Neural cell (in vitro differentiated cells): ENCODE results near the gene ADAMTS19. TPM values are rescaled to one million over a fixed set of nuclear protein-coding genes. Genes with fewer than 3 reads are reported as not detected.

Experiments
- H2AFZ ChIP-seq: fragments of 200-600, 300-800 bp; sonication (generic), shearing (Covaris generic); 2 replicates; pipeline ENCODE4 v1.6.0; 2014; ENCODE audit warnings: low read depth, mild to moderate bottlenecking, antibody characterized with exemption, low read length, moderate library complexity
- H3F3A ChIP-seq: fragments of 200-600 bp; shearing (Covaris generic); 2 replicates; pipeline ENCODE4 v1.6.1; 2016; ENCODE audit warnings: mild to moderate bottlenecking, moderate library complexity, mixed read lengths, antibody characterized with exemption, low read length; ENCODE audit not compliant: insufficient read depth, poor library complexity, severe bottlenecking
- H3K27ac ChIP-seq: fragments of 200-600, 300-800 bp; sonication (generic), shearing (Covaris generic); 2 replicates; pipeline ENCODE4 v1.5.1; 2014; ENCODE audit warnings: mild to moderate bottlenecking, low read length, moderate library complexity
- H3K27me3 ChIP-seq: fragments of 300-800, 200-600 bp; sonication (generic), shearing (Covaris generic); 2 replicates; pipeline ENCODE4 v1.6.0; 2014; ENCODE audit warnings: mild to moderate bottlenecking, low read depth, low read length, moderate library complexity; ENCODE audit not compliant: insufficient read depth
- H3K36me3 ChIP-seq: fragments of 300-800, 200-600 bp; sonication (generic), shearing (Covaris generic); 2 replicates; pipeline ENCODE4 v1.5.1; 2014; ENCODE audit warnings: mild to moderate bottlenecking, antibody characterized with exemption, low read length, moderate library complexity; ENCODE audit not compliant: insufficient read depth
- H3K4me2 ChIP-seq: fragments of 300-800, 200-600 bp; sonication (generic), shearing (Covaris generic); 2 replicates; pipeline ENCODE4 v1.6.0; 2014; ENCODE audit warnings: mild to moderate bottlenecking, low read length
- H3K4me3 ChIP-seq: fragments of 300-800, 200-600 bp; sonication (generic), shearing (Covaris generic); 2 replicates; pipeline ENCODE4 v1.5.1; 2014; ENCODE audit warnings: mild to moderate bottlenecking, low read length, moderate library complexity
- H3K79me2 ChIP-seq: fragments of 200-600 bp; shearing (Covaris generic); replicated peaks from 2 replicates; pipeline ENCODE4 v1.6.0; 2014; ENCODE audit warnings: mild to moderate bottlenecking, low read length, moderate library complexity; ENCODE audit not compliant: insufficient read depth
- H3K9ac ChIP-seq: fragments of 300-800, 200-600 bp; sonication (generic), shearing (Covaris generic); 2 replicates; pipeline ENCODE4 v1.6.1; 2016; ENCODE audit warnings: mild to moderate bottlenecking, low read length, mixed read lengths
- H3K9me2 ChIP-seq: fragments of 200-600 bp; shearing (Covaris generic); 2 replicates; pipeline ENCODE4 v1.6.1; 2016; ENCODE audit warnings: mild to moderate bottlenecking, low read length, mixed read lengths; ENCODE audit not compliant: insufficient read depth
- H3K9me3 ChIP-seq: fragments of 200-600, 300-800 bp; sonication (generic), shearing (Covaris generic); 2 replicates; pipeline ENCODE4 v1.6.1; 2016; ENCODE audit warnings: mild to moderate bottlenecking, mixed run types, low read length, moderate library complexity, mixed read lengths
- H4K20me1 ChIP-seq: fragments of 200-600 bp; shearing (Covaris generic); 2 replicates; pipeline ENCODE4 v1.6.1; 2016; ENCODE audit warnings: mild to moderate bottlenecking, mixed run types; ENCODE audit not compliant: insufficient read depth
- CTCF ChIP-seq: fragments of 450-650 bp; IDR thresholded peaks from 2 replicates; pipeline ENCODE4 v1.5.1; 2014; ENCODE audit warnings: antibody characterized with exemption, mild to moderate bottlenecking, moderate library complexity; ENCODE audit not compliant: poor library complexity, severe bottlenecking
- EP300 ChIP-seq: fragments of 450-650 bp; conservative IDR thresholded peaks from 2 replicates; pipeline ENCODE4 v1.6.1; 2014; ENCODE audit warnings: antibody characterized with exemption, mild to moderate bottlenecking, moderate library complexity; ENCODE audit not compliant: poor library complexity, severe bottlenecking
- EZH2 ChIP-seq: fragments of 200-600, 300-800 bp; shearing (Covaris generic), sonication (generic); IDR thresholded peaks from 2 replicates; pipeline ENCODE4 v1.6.1; 2014; ENCODE audit warnings: antibody characterized with exemption, low read length, borderline replicate concordance, mild to moderate bottlenecking; ENCODE audit not compliant: insufficient read depth, poor library complexity, severe bottlenecking
- MXI1 ChIP-seq: fragments of 450-650 bp; conservative IDR thresholded peaks from 2 replicates; pipeline ENCODE4 v1.6.1; 2014; ENCODE audit warnings: antibody characterized with exemption, mild to moderate bottlenecking; ENCODE audit not compliant: poor library complexity, severe bottlenecking
- POLR2AphosphoS5 ChIP-seq: IDR thresholded peaks from 2 replicates; pipeline ENCODE4 v1.6.1; 2012
- RAD21 ChIP-seq: fragments of 450-650 bp; conservative IDR thresholded peaks from 2 replicates; pipeline ENCODE4 v1.6.1; 2014; ENCODE audit warnings: antibody characterized with exemption, mild to moderate bottlenecking, moderate library complexity
- REST ChIP-seq: IDR thresholded peaks from 2 replicates; pipeline ENCODE4 v1.6.1; 2012; ENCODE audit warnings: borderline replicate concordance
- SMC3 ChIP-seq: fragments of 450-650 bp; conservative IDR thresholded peaks from 2 replicates; pipeline ENCODE4 v1.6.1; 2014; ENCODE audit warnings: antibody characterized with exemption, mild to moderate bottlenecking, moderate library complexity; ENCODE audit not compliant: poor library complexity
- TAF1 ChIP-seq: IDR thresholded peaks from 2 replicates; pipeline ENCODE4 v1.6.1; 2012; ENCODE audit warnings: low read depth
- polyA plus RNA-seq: library from polyadenylated mRNA; depleted of rRNA; stranded (reverse); fragments of >200 nt; gene quantifications from 2 replicates; pipeline ENCODE4 v1.2.3, GENCODE V29; 2014

ADAMTS19 gene
- polyA plus RNA-seq, 1 donor from 2014 or later: 0.12 TPM

- Histone ChIP-seq H3K9me3 (no peaks in the 10 kb centered on the region), H3K9me2 (no peaks in the 10 kb centered on the region), H3K27ac (no peak overlapping the region), H3K4me3 (no peak overlapping the region), H3K27me3 (no peaks in the 10 kb centered on the region), H3K4me2 (no peak overlapping the region), H3K9ac (no peak overlapping the region), H4K20me1 (no peaks in the 10 kb centered on the region), H3K36me3 (no peaks in the 10 kb centered on the region), H2AFZ (no peak overlapping the region), H3F3A (no peaks in the 10 kb centered on the region), H3K79me2 (no peaks in the 10 kb centered on the region)
- TF ChIP-seq CTCF (no peak), SMC3 (no peak), EZH2 (no peak), POLR2AphosphoS5 (no peak), EP300 (no peak), MXI1 (no peak), TAF1 (no peak), REST (no peak)
Observed at GRCh38 chr5:129445379-129445778, 14.7 kb upstream of the ADAMTS19 start.

- no peaks in the 10 kb centered on the region for H4K20me1 ChIP-seq
- H3K27me3 ChIP-seq: no peaks in the 10 kb centered on the region
- no peak overlapping the region for H3K9ac ChIP-seq
- no peak overlapping the region for H3K4me2 ChIP-seq
- TF ChIP-seq RAD21 (no peak), TAF1 (no peak), REST (no peak), EZH2 (no peak), POLR2AphosphoS5 (no peak), MXI1 (no peak), SMC3 (no peak), EP300 (no peak), CTCF (no peak)
- H3K27ac ChIP-seq: no peak overlapping the region
- no peaks in the 10 kb centered on the region for H3K9me2 ChIP-seq
- H2AFZ ChIP-seq: no peak overlapping the region
- H3K36me3 ChIP-seq: no peaks in the 10 kb centered on the region
- H3F3A ChIP-seq: no peaks in the 10 kb centered on the region
- no peak overlapping the region for H3K4me3 ChIP-seq
- H3K9me3 ChIP-seq: no peaks in the 10 kb centered on the region
- no peaks in the 10 kb centered on the region for H3K79me2 ChIP-seq
Observed at GRCh38 chr5:129447968-129448367, 12.1 kb upstream of the ADAMTS19 start.
